ENCODE data around the gene MAOB. TPM values are rescaled to one million over a fixed set of nuclear protein-coding genes. Genes with fewer than 3 reads are reported as not detected.

The MAOB gene
- total RNA-seq, 1 donor from 2014 or later: 2.5 TPM

Other genes starting within 250 kb of the MAOB start
- 11.6 TPM for gene MAOA, start 226.2 kb downstream of the MAOB start, total RNA-seq
- 3.6 TPM for gene NDP, start 90.9 kb upstream of the MAOB start, total RNA-seq

Data from skin of body (tissue), 1 donor.